NT2/D1 (cell line): ENCODE measurements around the gene UBE2L5.

ENCODE experiments used
- SUZ12 ChIP-seq: IDR thresholded peaks from 2 replicates; pipeline ENCODE4 v1.6.1; 2011; ENCODE audit not compliant: insufficient read length, insufficient read depth; ENCODE audit errors: extremely low read depth
- YY1 ChIP-seq: IDR thresholded peaks from 2 replicates; pipeline ENCODE4 v1.6.1; 2011; ENCODE audit not compliant: insufficient read length, insufficient read depth
- ZNF274 ChIP-seq: IDR thresholded peaks from 2 replicates; pipeline ENCODE4 v1.6.1; 2011; ENCODE audit warnings: mild to moderate bottlenecking, low read depth, low read length

DNA sequence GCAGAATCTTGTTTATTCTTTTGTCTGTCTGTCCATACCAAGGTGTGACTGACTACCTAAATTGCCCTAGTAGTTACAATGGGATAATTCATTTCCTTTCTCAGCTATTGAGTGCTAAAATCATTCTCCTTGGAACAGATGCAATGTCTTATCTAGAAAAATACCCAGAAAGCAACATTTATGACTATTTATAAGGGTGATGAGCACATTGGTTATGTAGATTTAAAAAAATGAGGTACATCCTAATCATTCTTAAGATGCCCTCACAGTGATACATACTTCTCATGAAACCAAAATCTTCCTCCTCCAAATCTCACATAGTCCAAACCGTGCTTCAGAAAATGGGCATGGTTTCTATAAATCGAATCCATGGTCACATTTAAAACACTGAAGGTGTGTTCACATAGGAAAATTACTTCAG lies 11.6 kb upstream of the UBE2L5 start:
- TF ChIP-seq SUZ12 (no peak), ZNF274 (no peak), YY1 (no peak)
